GM18951 (cell line): ENCODE measurements around the gene PPT1.

Source experiments
- POLR2A ChIP-seq: IDR thresholded peaks from 4 replicates; pipeline ENCODE4 v1.6.1; 2011; ENCODE audit warnings: mild to moderate bottlenecking; ENCODE audit not compliant: insufficient read length, insufficient read depth; ENCODE audit errors: extremely low read depth
- in situ Hi-C: fragments of 300-500 bp; cut with MboI; formaldehyde crosslinking; loops from one replicate; pipeline ENCODE4 v1.12.0; 2022; ENCODE audit warnings: low sequenced_read_pairs, mixed read lengths, inconsistent platforms; ENCODE audit not compliant: unreplicated experiment

The PPT1 gene

GRCh38 chr1:40057310-40058030, 39.6 kb downstream of the PPT1 start:
- in situ Hi-C loops = no loop called here
- no peak for TF ChIP-seq POLR2A

- in situ Hi-C loops = no loop called here
- no peak for TF ChIP-seq POLR2A
These were observed 40.3 kb downstream of the PPT1 start for GRCh38 chr1:40056519-40057309.

- in situ Hi-C loops = no loop called here
- no peak for TF ChIP-seq POLR2A
These were observed 43.7 kb downstream of the PPT1 start for GRCh38 chr1:40053138-40053887.

GRCh38 chr1:40050863-40051262, 46.2 kb downstream of the PPT1 start:
- no peak for TF ChIP-seq POLR2A
- in situ Hi-C loops = no loop called here

- no peak for TF ChIP-seq POLR2A
- in situ Hi-C loops = no loop called here
These were observed 47.3 kb downstream of the PPT1 start for GRCh38 chr1:40049725-40050124.

GRCh38 chr1:40047769-40048168, 49.3 kb downstream of the PPT1 start:
- in situ Hi-C loops = no loop called here
- TF ChIP-seq POLR2A = no peak

GRCh38 chr1:40047276-40047675, 49.8 kb downstream of the PPT1 start:
- in situ Hi-C loops = no loop called here
- TF ChIP-seq POLR2A = no peak

GRCh38 chr1:40045766-40046165, 51.3 kb downstream of the PPT1 start:
- in situ Hi-C loops = no loop called here
- no peak for TF ChIP-seq POLR2A

GRCh38 chr1:40045182-40045581, 51.9 kb downstream of the PPT1 start:
- in situ Hi-C loops = no loop called here
- no peak for TF ChIP-seq POLR2A

- in situ Hi-C loops = no loop called here
These were observed 52.9 kb downstream of the PPT1 start for GRCh38 chr1:40044110-40044509.

GRCh38 chr1:40042341-40042740, 54.7 kb downstream of the PPT1 start:
- no peak for TF ChIP-seq POLR2A
- in situ Hi-C loops = no loop called here

More at GRCh38 chr1:40044110-40044509, 52.9 kb downstream of the PPT1 start:
- no peak for TF ChIP-seq POLR2A

- in situ Hi-C loops = no loop called here
- no peak for TF ChIP-seq POLR2A
These were observed 55.6 kb downstream of the PPT1 start for GRCh38 chr1:40041466-40041838.
